Activated B cell treated with CpG ODN at 0.5 μM for 24 hours (primary cell): Measurements from ENCODE around the gene UNC93B1. TPM values are rescaled to one million over a fixed set of nuclear protein-coding genes. Genes with fewer than 3 reads are reported as not detected.

ENCODE experiments used
- ATAC-seq: fragments of 200-7000 bp; cut with Tn5 transposase; one replicate; pipeline ENCODE4 v1.10.0; 2021; ENCODE audit warnings: low read depth, mild to moderate bottlenecking, moderate library complexity
- CTCF ChIA-PET: fragments of 350-600 bp; sonication (Branson Sonifier 250); formaldehyde crosslinking; loops from one replicate; lab custom pipeline; 2021; ENCODE audit warnings: antibody characterized with exemption; lab: Charles Lee
- POLR2A ChIA-PET: fragments of 350-600 bp; sonication (Branson Sonifier 250); formaldehyde crosslinking; loops from one replicate; lab custom pipeline; 2021; ENCODE audit warnings: antibody characterized with exemption; lab: Charles Lee
- DNase-seq: peaks from one replicate; pipeline ENCODE4 v3.0.0; 2022
- H3K27ac Mint-ChIP-seq: one replicate; pipeline ENCODE4 v1.8.0; 2020; ENCODE audit warnings: mixed read lengths
- H3K27me3 Mint-ChIP-seq: one replicate; pipeline ENCODE4 v1.8.0; 2021; ENCODE audit warnings: mixed read lengths
- H3K36me3 Mint-ChIP-seq: one replicate; pipeline ENCODE4 v1.8.0; 2021; ENCODE audit warnings: low read depth, mixed read lengths
- H3K4me1 Mint-ChIP-seq: one replicate; pipeline ENCODE4 v1.8.0; 2021; ENCODE audit warnings: mixed read lengths
- H3K4me3 Mint-ChIP-seq: one replicate; pipeline ENCODE4 v1.8.0; 2020; ENCODE audit warnings: mild to moderate bottlenecking, mixed read lengths
- H3K9me3 Mint-ChIP-seq: one replicate; pipeline ENCODE4 v1.8.0; 2020; ENCODE audit warnings: mixed read lengths
- intact Hi-C: fragments of 100-400 bp; cut with micrococcal nuclease; formaldehyde crosslinking; loops from one replicate; pipeline ENCODE4 v1.15.1; 2024
- total RNA-seq: library from RNA; stranded (reverse); gene quantifications from 2 replicates; pipeline ENCODE4 v1.2.3, GENCODE V29; 2022
- TF ChIP-seq, protein P1 (sequence below): fragments of 200-600 bp; IDR thresholded peaks from one replicate; pipeline ENCODE4 v1.8.0; 2022; ENCODE audit warnings: antibody characterized with exemption, mild to moderate bottlenecking

The UNC93B1 gene
- total RNA-seq, 1 donor from 2014 or later: 133 TPM

- Mint-ChIP-seq H3K27me3 (no peaks in the 10 kb centered on the region), H3K36me3 (peaks cover 16% of the 10 kb centered on the region), H3K4me1 (peaks cover 34% of the 10 kb centered on the region), H3K4me3 (no peak overlapping the region), H3K9me3 (no peaks in the 10 kb centered on the region), H3K27ac (no peak overlapping the region)
- TF ChIP-seq, protein P1, sequence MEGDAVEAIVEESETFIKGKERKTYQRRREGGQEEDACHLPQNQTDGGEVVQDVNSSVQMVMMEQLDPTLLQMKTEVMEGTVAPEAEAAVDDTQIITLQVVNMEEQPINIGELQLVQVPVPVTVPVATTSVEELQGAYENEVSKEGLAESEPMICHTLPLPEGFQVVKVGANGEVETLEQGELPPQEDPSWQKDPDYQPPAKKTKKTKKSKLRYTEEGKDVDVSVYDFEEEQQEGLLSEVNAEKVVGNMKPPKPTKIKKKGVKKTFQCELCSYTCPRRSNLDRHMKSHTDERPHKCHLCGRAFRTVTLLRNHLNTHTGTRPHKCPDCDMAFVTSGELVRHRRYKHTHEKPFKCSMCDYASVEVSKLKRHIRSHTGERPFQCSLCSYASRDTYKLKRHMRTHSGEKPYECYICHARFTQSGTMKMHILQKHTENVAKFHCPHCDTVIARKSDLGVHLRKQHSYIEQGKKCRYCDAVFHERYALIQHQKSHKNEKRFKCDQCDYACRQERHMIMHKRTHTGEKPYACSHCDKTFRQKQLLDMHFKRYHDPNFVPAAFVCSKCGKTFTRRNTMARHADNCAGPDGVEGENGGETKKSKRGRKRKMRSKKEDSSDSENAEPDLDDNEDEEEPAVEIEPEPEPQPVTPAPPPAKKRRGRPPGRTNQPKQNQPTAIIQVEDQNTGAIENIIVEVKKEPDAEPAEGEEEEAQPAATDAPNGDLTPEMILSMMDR: no peak
- ATAC-seq (no peak), DNase-seq (no peak)
- ChIA-PET CTCF (no interaction called here), POLR2A (interaction anchor here (0.8 kb wide), 2 partner anchors 12 to 88 kb away, joined by 3 read pairs; no protein-coding TSS in a partner anchor)
- intact Hi-C loops: loop anchor here (5.0 kb wide), 1 partner anchor 339 kb away; no protein-coding TSS in a partner anchor
Measured at GRCh38 chr11:68032997-68033707, 29.3 kb upstream of the UNC93B1 start.

DNA sequence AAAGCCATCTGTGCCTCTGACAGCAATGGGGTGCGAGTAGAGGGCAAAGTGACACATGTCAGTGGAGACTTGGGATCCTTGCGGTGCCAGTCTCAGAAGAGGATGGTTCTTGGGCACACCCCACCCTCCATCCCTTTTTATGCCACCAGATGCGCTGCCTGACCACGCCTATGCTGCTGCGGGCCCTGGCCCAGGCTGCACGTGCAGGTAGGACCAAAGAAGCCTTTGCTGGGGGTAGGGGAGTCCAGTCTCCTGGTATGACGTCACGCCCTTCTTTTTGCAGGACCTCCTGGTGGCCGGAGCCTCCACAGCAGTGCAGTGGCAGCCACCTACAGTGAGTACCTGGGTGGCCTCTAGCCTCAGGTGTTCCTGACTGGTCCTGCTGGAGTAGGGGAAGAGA is 28.1 kb upstream of the UNC93B1 start:
- no peak overlapping the region for H3K27ac Mint-ChIP-seq
- no peak for DNase-seq
- peak overlapping the region; percentile 93 for H3K4me3 Mint-ChIP-seq
- no peaks in the 10 kb centered on the region for H3K9me3 Mint-ChIP-seq
- ATAC-seq: no peak
- H3K36me3 Mint-ChIP-seq: peaks cover 16% of the 10 kb centered on the region
- intact Hi-C loops: loop anchor here (5.0 kb wide), 1 partner anchor 340 kb away; no protein-coding TSS in a partner anchor
- peaks cover 27% of the 10 kb centered on the region for H3K4me1 Mint-ChIP-seq
- ChIA-PET POLR2A (no interaction called here), CTCF (no interaction called here)
- TF ChIP-seq, protein P1: no peak
- no peaks in the 10 kb centered on the region for H3K27me3 Mint-ChIP-seq

GRCh38 chr11:68031144-68031464 is 27.2 kb upstream of the UNC93B1 start:
- DNase-seq (no peak), ATAC-seq (no peak)
- TF ChIP-seq, protein P1: no peak
- Mint-ChIP-seq H3K36me3 (peaks cover 16% of the 10 kb centered on the region), H3K27ac (peak overlapping the region; percentile 83), H3K4me1 (peaks cover 22% of the 10 kb centered on the region), H3K4me3 (peak overlapping the region; percentile 93), H3K27me3 (no peaks in the 10 kb centered on the region), H3K9me3 (no peaks in the 10 kb centered on the region)
- intact Hi-C loops: loop anchor here (5.0 kb wide), 1 partner anchor 341 kb away; no protein-coding TSS in a partner anchor
- ChIA-PET POLR2A (interaction anchor here (0.9 to 2.8 kb wide), 4 partner anchors 8 to 28 kb away, joined by 5 to 12 read pairs (median 8); partner anchors contain the start of genes ALDH3B1, TCIRG1 and UNC93B1), CTCF (no interaction called here)

- H3K4me3 Mint-ChIP-seq: peak within 1 kb of the TSS; percentile 93
- intact Hi-C loops: loop anchor here (1.0 to 5.0 kb wide), 4 partner anchors 10 to 342 kb away; partner anchors contain the start of gene CHKA
- DNase-seq (peak; percentile 92), ATAC-seq (peak; percentile 97)
- H3K9me3 Mint-ChIP-seq: no peaks in the 10 kb centered on the region
- no peaks in the 10 kb centered on the region for H3K27me3 Mint-ChIP-seq
- TF ChIP-seq, protein P1: no peak
- CTCF ChIA-PET: interaction anchor here (0.7 kb wide), 1 partner anchor 74 kb away, joined by 4 read pairs; no protein-coding TSS in a partner anchor
- H3K27ac Mint-ChIP-seq: peak within 1 kb of the TSS; percentile 83
- H3K36me3 Mint-ChIP-seq: peaks cover 15% of the 10 kb centered on the region
- POLR2A ChIA-PET: interaction anchor here (0.6 to 2.8 kb wide), 8 partner anchors 8 to 1934 kb away, joined by 3 to 12 read pairs (median 6); partner anchors contain the start of genes ALDH3B1, TCIRG1 and UNC93B1
- peaks cover 22% of the 10 kb centered on the region for H3K4me1 Mint-ChIP-seq
Measured at GRCh38 chr11:68030318-68031143, 26.6 kb upstream of the UNC93B1 start, which contains the start of gene NDUFS8. TSS of gene NDUFS8 (plus strand) at chr11:68030681. CDS start at chr11:68032152, 1,471 bp downstream.
